B cell (primary cell): ENCODE measurements around the gene HECTD3. TPM values are rescaled to one million over a fixed set of nuclear protein-coding genes. Genes with fewer than 3 reads are reported as not detected.

Experiments used
- ATAC-seq: fragments of 200-7000 bp; cut with Tn5 transposase; one replicate; pipeline ENCODE4 v1.10.0; 2021; ENCODE audit warnings: low read depth, mild to moderate bottlenecking, moderate number of reproducible peaks, moderate library complexity
- CTCF ChIA-PET: fragments of 350-600 bp; sonication (Branson Sonifier 250); formaldehyde crosslinking; loops from one replicate; lab custom pipeline; 2021; ENCODE audit warnings: antibody characterized with exemption, inconsistent platforms; lab: Charles Lee
- POLR2A ChIA-PET: fragments of 350-600 bp; sonication (Branson Sonifier 250); formaldehyde crosslinking; loops from one replicate; lab custom pipeline; 2021; ENCODE audit warnings: antibody characterized with exemption; lab: Charles Lee
- DNase-seq: peaks from one replicate; pipeline ENCODE4 v3.0.0; 2013
- H2AFZ ChIP-seq: 2 replicates; pipeline ENCODE4 v1.6.1; 2012; ENCODE audit warnings: mild to moderate bottlenecking, low read depth, low read length; ENCODE audit not compliant: insufficient read depth, poor library complexity, severe bottlenecking
- H3K27ac ChIP-seq, 2 donors: 1 replicate in 1 of 2; 2 replicates in 1 of 2; pipeline ENCODE4 v1.5.1; 2012 to 2013; ENCODE audit warnings: low read length in 2 of 2, mild to moderate bottlenecking in 2 of 2, moderate library complexity in 1 of 2
- H3K27me3 ChIP-seq, 4 experiments: fragments of 200-600 bp in 1 of 4; sonication (generic) in 1 of 4; replicated peaks in 1 of 4; 1 replicate in 2 of 4; 2 replicates in 2 of 4; pipeline versions ENCODE4 v1.6.1 to v1.7.0; 2013 to 2016; ENCODE audit warnings: low read length in 3 of 4, mild to moderate bottlenecking in 2 of 4, mixed read lengths in 1 of 4, moderate library complexity in 1 of 4; ENCODE audit not compliant: insufficient read depth in 4 of 4, control insufficient read depth in 3 of 4; ENCODE audit errors: control extremely low read depth in 1 of 4
- H3K36me3 ChIP-seq, 2 experiments: replicated peaks in 1 of 2; 1 replicate in 1 of 2; 2 replicates in 1 of 2; pipeline versions ENCODE4 v1.6.1 to v1.7.1; 2013; ENCODE audit warnings: low read length in 1 of 2; ENCODE audit not compliant: insufficient read depth in 2 of 2, control insufficient read depth in 1 of 2; ENCODE audit errors: control extremely low read depth in 1 of 2, extremely low read depth in 1 of 2
- H3K4me1 ChIP-seq, 2 donors: fragments of 200-600 bp in 1 of 2; sonication (generic) in 1 of 2; 1 replicate in 1 of 2; 2 replicates in 1 of 2; pipeline versions ENCODE4 v1.5.1 to v1.6.1; 2013 to 2017; ENCODE audit warnings: low read length in 2 of 2; ENCODE audit not compliant: control insufficient read depth in 2 of 2, insufficient read depth in 2 of 2
- H3K4me2 ChIP-seq: replicated peaks from 2 replicates; pipeline ENCODE3; 2012; ENCODE audit warnings: mild to moderate bottlenecking, low read depth, low read length; ENCODE audit not compliant: poor library complexity, severe bottlenecking
- H3K4me3 ChIP-seq, 5 experiments: fragments of 200-600 bp in 1 of 5; sonication (generic) in 1 of 5; 1 replicate in 3 of 5; 2 replicates in 2 of 5; pipeline versions ENCODE4 v1.5.1 to v1.7.0; 2011 to 2016; ENCODE audit warnings: low read length in 4 of 5, mild to moderate bottlenecking in 4 of 5, low read depth in 2 of 5, control low read depth in 1 of 5, moderate library complexity in 1 of 5; ENCODE audit not compliant: insufficient read depth in 1 of 5; ENCODE audit errors: control extremely low read depth in 1 of 5, extremely low read depth in 1 of 5
- H3K79me2 ChIP-seq: fragments of 200-600 bp; sonication (generic); one replicate; pipeline ENCODE4 v1.6.0; 2016; ENCODE audit warnings: low read length; ENCODE audit not compliant: control insufficient read depth, insufficient read depth
- H3K9ac ChIP-seq: fragments of 200-600 bp; sonication (generic); 2 replicates; pipeline ENCODE4 v1.6.1; 2017; ENCODE audit warnings: mild to moderate bottlenecking, low read length, moderate library complexity
- H3K9me3 ChIP-seq, 3 donors: one replicate each; pipeline versions ENCODE4 v1.6.1 to v1.7.1; 2013; ENCODE audit warnings: low read length in 2 of 3; ENCODE audit not compliant: control insufficient read depth in 2 of 3, insufficient read depth in 1 of 3; ENCODE audit errors: control extremely low read depth in 1 of 3
- H4K20me1 ChIP-seq: 2 replicates; pipeline ENCODE4 v1.6.0; 2012; ENCODE audit warnings: mild to moderate bottlenecking, low read length; ENCODE audit not compliant: insufficient read depth, control insufficient read depth, poor library complexity, severe bottlenecking
- H3K27ac Mint-ChIP-seq: one replicate; pipeline ENCODE4 v1.8.0; 2021; ENCODE audit warnings: mixed read lengths
- H3K27me3 Mint-ChIP-seq: one replicate; pipeline ENCODE4 v1.8.0; 2021; ENCODE audit warnings: mixed read lengths
- H3K4me1 Mint-ChIP-seq: one replicate; pipeline ENCODE4 v1.8.0; 2021; ENCODE audit warnings: mixed read lengths
- H3K4me3 Mint-ChIP-seq: one replicate; pipeline ENCODE4 v1.8.0; 2021; ENCODE audit warnings: mixed read lengths
- H3K9me3 Mint-ChIP-seq: one replicate; pipeline ENCODE4 v1.8.0; 2022; ENCODE audit warnings: mixed read lengths; ENCODE audit not compliant: insufficient read depth
- CTCF ChIP-seq: fragments of 200-600 bp; IDR thresholded peaks from one replicate; pipeline ENCODE4 v1.8.0; 2022; ENCODE audit warnings: antibody characterized with exemption, mild to moderate bottlenecking
- EZH2 ChIP-seq: IDR thresholded peaks from 2 replicates; pipeline ENCODE4 v1.6.1; 2012; ENCODE audit warnings: borderline replicate concordance, low read depth, mild to moderate bottlenecking, moderate library complexity, low read length; ENCODE audit not compliant: insufficient read depth, poor library complexity, severe bottlenecking
- WGBS: methylation state at CpG from one replicate; pipeline ENCODE4 v1.1.5; 2013; ENCODE audit warnings: missing lambda C conversion rate; ENCODE audit not compliant: insufficient coverage; 5-methylcytosine and 5-hydroxymethylcytosine counted together
- intact Hi-C: fragments of 100-400 bp; cut with micrococcal nuclease; formaldehyde crosslinking; loops from one replicate; pipeline ENCODE4 v1.10.0; 2022
- polyA plus RNA-seq: library from polyadenylated mRNA; depleted of rRNA; stranded (reverse); fragments of >200 nt; gene quantifications from 2 replicates; pipeline ENCODE4 v1.2.3, GENCODE V29; 2012
- total RNA-seq, 2 donors: library from RNA; stranded (reverse); fragments of 120-200 nt in 1 of 2; gene quantifications; 1 replicate in 1 of 2; 2 replicates in 1 of 2; pipeline versions ENCODE4 v1.2.3 to v1.2.4, GENCODE V29; 2013 to 2022

HECTD3 gene
- total and polyA plus RNA-seq, 2 donors (not counting 1 experiment from before 2014, with no cell fraction given) = 44.5 to 66.8 TPM

DNA sequence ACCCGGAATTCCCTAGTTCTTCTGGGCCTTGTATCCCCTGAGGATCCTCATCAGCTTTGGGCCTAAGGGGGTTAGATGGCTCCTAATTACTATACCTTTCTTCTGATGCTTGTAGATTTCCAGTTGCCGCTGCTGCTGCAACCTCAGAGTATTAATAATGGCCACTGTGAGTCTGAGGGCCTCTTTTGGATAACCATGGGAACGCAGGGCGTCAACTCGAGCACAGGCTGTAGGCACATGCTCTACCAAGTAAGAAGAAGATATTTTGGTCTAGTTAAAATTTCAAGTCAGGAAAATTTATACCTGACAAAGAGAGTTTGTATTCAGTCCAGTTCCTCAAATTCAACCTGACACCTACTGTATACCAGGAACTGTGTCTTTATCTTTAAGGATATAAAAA lies 29.2 kb upstream of the HECTD3 start:
- no peaks in the 10 kb centered on the region for H3K9me3 Mint-ChIP-seq
- intact Hi-C loops = no loop called here
- Histone ChIP-seq H3K4me3 (no peak overlapping the region), H3K4me2 (no peak overlapping the region), H3K9me3 (no peaks in the 10 kb centered on the region), H3K4me1 (no peaks in the 10 kb centered on the region), H3K36me3 (no peaks in the 10 kb centered on the region), H3K79me2 (no peaks in the 10 kb centered on the region), H3K27ac (no peak overlapping the region), H3K9ac (no peak overlapping the region), H2AFZ (no peak overlapping the region), H4K20me1 (no peaks in the 10 kb centered on the region), H3K27me3 (no peaks in the 10 kb centered on the region)
- ChIA-PET POLR2A (no interaction called here), CTCF (interaction anchor here (1.4 kb wide), 1 partner anchor 28 kb away, joined by 6 read pairs; the partner anchor contains the start of gene UROD)
- WGBS = no CpG with 5 or more reads among the region's 5 CpGs
- ATAC-seq = no peak
- no peaks in the 10 kb centered on the region for H3K4me1 Mint-ChIP-seq
- no peak for DNase-seq
- TF ChIP-seq CTCF (no peak), EZH2 (no peak)
- no peaks in the 10 kb centered on the region for H3K27me3 Mint-ChIP-seq
- H3K4me3 Mint-ChIP-seq = no peak overlapping the region
- H3K27ac Mint-ChIP-seq = no peak overlapping the region

GRCh38 chr1:45038661-45039364 lies 27.7 kb upstream of the HECTD3 start:
- ChIA-PET POLR2A (no interaction called here), CTCF (no interaction called here)
- no peaks in the 10 kb centered on the region for H3K79me2 ChIP-seq
- Mint-ChIP-seq H3K4me1 (peaks cover 5% of the 10 kb centered on the region), H3K9me3 (no peaks in the 10 kb centered on the region), H3K27me3 (no peaks in the 10 kb centered on the region), H3K4me3 (no peak overlapping the region), H3K27ac (no peak overlapping the region)
- H3K4me2 ChIP-seq = no peak overlapping the region
- no peaks in the 10 kb centered on the region for H3K27me3 ChIP-seq
- WGBS = 85% methylated on average over 3 of the region's 8 CpGs
- H2AFZ ChIP-seq = no peak overlapping the region
- TF ChIP-seq CTCF = no peak
- TF ChIP-seq EZH2 = no peak
- ATAC-seq = no peak
- peaks cover 3 to 6% of the 10 kb centered on the region in 2 donors for H3K4me1 ChIP-seq
- no peaks in the 10 kb centered on the region for H3K9me3 ChIP-seq
- DNase-seq = no peak
- H4K20me1 ChIP-seq = no peaks in the 10 kb centered on the region
- no peak overlapping the region for H3K4me3 ChIP-seq
- no peaks in the 10 kb centered on the region for H3K36me3 ChIP-seq
- H3K27ac ChIP-seq = no peak overlapping the region
- no peak overlapping the region for H3K9ac ChIP-seq
- intact Hi-C loops = no loop called here
